ENCODE measurements around the gene NR6A1.
A peak's percentile ranks its signal among the peaks of the same experiment; 100 is the strongest.

The NR6A1 gene

GRCh38 chr9:124624735-124624992 lies 146.4 kb downstream of the NR6A1 start:
- CTCF ChIA-PET, result interaction anchor here (0.8 to 18.6 kb wide), 7 partner anchors 9 to 87 kb away, joined by 3 to 123 read pairs (median 4); no protein-coding TSS in a partner anchor
- DNase-seq (ENCODE audit: extremely low spot score), result no peak
- POLR2A ChIA-PET, result no interaction called here
- TF ChIP-seq, protein P1, sequence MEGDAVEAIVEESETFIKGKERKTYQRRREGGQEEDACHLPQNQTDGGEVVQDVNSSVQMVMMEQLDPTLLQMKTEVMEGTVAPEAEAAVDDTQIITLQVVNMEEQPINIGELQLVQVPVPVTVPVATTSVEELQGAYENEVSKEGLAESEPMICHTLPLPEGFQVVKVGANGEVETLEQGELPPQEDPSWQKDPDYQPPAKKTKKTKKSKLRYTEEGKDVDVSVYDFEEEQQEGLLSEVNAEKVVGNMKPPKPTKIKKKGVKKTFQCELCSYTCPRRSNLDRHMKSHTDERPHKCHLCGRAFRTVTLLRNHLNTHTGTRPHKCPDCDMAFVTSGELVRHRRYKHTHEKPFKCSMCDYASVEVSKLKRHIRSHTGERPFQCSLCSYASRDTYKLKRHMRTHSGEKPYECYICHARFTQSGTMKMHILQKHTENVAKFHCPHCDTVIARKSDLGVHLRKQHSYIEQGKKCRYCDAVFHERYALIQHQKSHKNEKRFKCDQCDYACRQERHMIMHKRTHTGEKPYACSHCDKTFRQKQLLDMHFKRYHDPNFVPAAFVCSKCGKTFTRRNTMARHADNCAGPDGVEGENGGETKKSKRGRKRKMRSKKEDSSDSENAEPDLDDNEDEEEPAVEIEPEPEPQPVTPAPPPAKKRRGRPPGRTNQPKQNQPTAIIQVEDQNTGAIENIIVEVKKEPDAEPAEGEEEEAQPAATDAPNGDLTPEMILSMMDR (IDR thresholded peaks at IDR 0.05; ENCODE audit: control extremely low read depth, extremely low read depth, low read depth, missing control alignments), result no peak

GRCh38 chr9:124623966-124624734 lies 147.0 kb downstream of the NR6A1 start:
- no peak for DNase-seq (ENCODE audit: extremely low spot score)

DNA sequence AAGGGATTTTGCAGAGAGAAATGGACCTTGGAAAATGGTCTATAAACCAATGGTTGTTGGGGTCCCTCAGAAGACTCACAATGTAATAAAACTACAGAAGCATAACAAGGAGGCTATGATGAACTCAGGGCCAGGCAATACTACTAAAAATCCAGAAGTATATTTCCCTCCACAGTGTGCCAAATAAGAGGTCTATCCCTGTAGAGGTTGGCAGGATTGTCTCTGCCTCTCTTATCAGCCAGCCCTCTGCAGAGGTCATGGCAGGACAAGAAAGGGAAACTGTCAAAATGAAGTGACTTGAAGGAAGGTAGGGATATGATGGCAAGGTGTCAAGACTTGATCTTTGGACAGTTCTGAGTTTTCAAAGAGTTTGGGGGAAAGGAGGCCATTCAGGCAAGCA lies 148.2 kb downstream of the NR6A1 start:
- TF ChIP-seq, protein P1 (IDR thresholded peaks at IDR 0.05; ENCODE audit: control extremely low read depth, extremely low read depth, low read depth, missing control alignments), result no peak
- POLR2A ChIA-PET, result no interaction called here
- no peak for DNase-seq (ENCODE audit: extremely low spot score)
- CTCF ChIA-PET, result interaction anchor here (0.9 to 18.6 kb wide), 10 partner anchors 7 to 231 kb away, joined by 3 to 123 read pairs (median 4); partner anchors contain the start of gene WDR38

More at GRCh38 chr9:124623966-124624734, 147.0 kb downstream of the NR6A1 start:
- TF ChIP-seq, protein P1 (IDR thresholded peaks at IDR 0.05; ENCODE audit: control extremely low read depth, extremely low read depth, low read depth, missing control alignments), result no peak
- ChIA-PET CTCF (interaction anchor here (0.8 to 18.6 kb wide), 9 partner anchors 9 to 87 kb away, joined by 3 to 123 read pairs (median 4); no protein-coding TSS in a partner anchor), POLR2A (no interaction called here)

GRCh38 chr9:124621371-124622328 lies 149.5 kb downstream of the NR6A1 start:
- no peak for DNase-seq (ENCODE audit: extremely low spot score)
- POLR2A ChIA-PET, result no interaction called here
- CTCF ChIA-PET, result interaction anchor here (0.9 to 18.6 kb wide), 8 partner anchors 6 to 232 kb away, joined by 3 to 123 read pairs (median 3); partner anchors contain the start of gene WDR38
- TF ChIP-seq, protein P1 (IDR thresholded peaks at IDR 0.05; ENCODE audit: control extremely low read depth, extremely low read depth, low read depth, missing control alignments), result no peak

- ChIA-PET POLR2A (no interaction called here), CTCF (interaction anchor here (0.8 to 8.7 kb wide), 17 partner anchors 12 to 234 kb away, joined by 3 to 163 read pairs (median 13); partner anchors contain the start of gene WDR38)
- DNase-seq (ENCODE audit: extremely low spot score), result no peak
- TF ChIP-seq, protein P1 (IDR thresholded peaks at IDR 0.05; ENCODE audit: control extremely low read depth, extremely low read depth, low read depth, missing control alignments), result no peak
Observed at GRCh38 chr9:124618476-124618875, 152.6 kb downstream of the NR6A1 start.

DNA sequence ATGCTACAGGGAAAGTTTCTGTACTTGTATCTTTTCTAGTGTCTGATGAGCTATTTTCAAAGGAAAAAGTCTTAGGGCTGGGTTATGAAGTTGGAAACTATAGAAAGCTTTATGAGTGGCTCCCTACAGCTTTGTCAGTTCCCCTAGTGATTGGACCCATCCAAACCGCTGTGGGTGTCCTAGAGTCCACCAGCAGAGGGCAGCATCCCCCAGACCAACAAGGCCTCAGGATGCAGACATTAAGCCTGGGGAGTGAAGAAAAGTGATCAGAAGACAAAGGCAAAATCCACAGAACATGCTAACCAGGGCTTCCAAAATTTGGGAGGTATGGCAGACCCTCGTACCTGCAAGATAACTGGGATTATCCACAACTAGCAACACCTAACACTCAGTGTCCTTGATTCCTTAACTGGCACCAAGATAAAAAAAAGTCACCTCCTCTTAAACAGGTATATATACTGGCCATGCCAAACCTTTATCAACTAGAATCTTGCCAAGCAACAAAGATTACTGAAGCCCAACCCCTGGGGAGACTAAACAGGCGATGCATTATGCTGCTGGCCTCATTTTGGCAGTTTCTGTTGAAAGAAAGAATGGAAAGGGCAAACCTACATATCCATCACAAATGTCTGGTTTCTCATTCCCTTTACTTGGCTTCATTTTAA lies 153.5 kb downstream of the NR6A1 start:
- ChIA-PET CTCF (interaction anchor here (0.6 to 8.7 kb wide), 59 partner anchors 12 to 674 kb away, joined by 3 to 163 read pairs (median 4); partner anchors contain the start of gene WDR38), POLR2A (no interaction called here)
- peak; percentile 72 for DNase-seq (ENCODE audit: extremely low spot score)
- TF ChIP-seq, protein P1 (IDR thresholded peaks at IDR 0.05; ENCODE audit: control extremely low read depth, extremely low read depth, low read depth, missing control alignments), result peak; percentile 90
